GM18867 (cell line): ENCODE data around the gene PIEZO2.
"Not testable (repeated sequence)": the region's sequence is repeated elsewhere in the genome, so short reads cannot be mapped to it uniquely, and the experiment has no call there.

Source experiments
- ATAC-seq: cut with Tn5 transposase; IDR thresholded peaks from one replicate; pipeline ENCODE4 v1.9.1; 2021; ENCODE audit warnings: mild to moderate bottlenecking, moderate library complexity; ENCODE audit not compliant: unreplicated experiment

The PIEZO2 gene

DNA sequence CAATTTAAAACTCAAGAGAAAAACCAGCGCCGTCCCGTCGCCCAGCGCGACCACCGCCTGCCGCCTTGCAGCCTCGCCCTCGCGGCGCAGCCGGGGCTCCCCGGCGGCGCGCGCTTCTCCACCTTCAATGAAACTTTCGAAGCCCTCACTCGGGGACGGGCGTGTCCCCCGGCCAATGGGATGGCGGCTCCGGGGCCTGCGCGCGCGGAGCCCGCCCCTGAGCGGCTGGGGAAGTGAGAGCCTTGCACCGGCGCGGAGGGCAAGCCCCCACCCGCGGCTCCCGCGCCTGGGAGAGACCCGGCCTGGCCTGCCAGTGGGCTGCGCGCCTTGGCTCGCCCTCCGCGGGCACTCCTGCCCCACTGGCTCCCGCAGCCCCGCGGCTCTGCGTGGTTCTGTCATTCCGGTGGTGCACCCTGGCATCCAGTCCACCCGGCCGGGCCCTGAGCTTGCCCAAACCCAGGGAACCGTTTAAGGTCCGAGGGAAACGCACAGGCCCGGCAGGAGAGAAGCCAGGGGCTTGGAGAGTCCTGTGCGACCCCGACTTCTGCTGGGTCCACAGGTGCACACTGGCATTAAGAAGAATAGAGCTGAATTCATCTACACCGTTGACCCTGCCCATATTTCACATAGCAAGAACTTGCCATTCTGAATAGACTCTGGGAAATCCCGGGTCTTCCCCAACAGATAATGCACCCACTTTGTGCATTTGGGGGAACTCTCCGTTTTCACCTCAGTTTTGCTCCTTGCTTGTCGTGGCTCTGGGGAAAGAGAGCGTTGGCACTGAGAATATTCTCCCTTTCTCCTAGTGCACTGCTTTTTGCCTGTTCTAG, at the start of gene PIEZO2:
TSS of gene PIEZO2 (minus strand) at position 129 of the 830 bp plus-strand sequence. CDS start 981 bp downstream, outside the sequence.
- ATAC-seq: no peak

DNA sequence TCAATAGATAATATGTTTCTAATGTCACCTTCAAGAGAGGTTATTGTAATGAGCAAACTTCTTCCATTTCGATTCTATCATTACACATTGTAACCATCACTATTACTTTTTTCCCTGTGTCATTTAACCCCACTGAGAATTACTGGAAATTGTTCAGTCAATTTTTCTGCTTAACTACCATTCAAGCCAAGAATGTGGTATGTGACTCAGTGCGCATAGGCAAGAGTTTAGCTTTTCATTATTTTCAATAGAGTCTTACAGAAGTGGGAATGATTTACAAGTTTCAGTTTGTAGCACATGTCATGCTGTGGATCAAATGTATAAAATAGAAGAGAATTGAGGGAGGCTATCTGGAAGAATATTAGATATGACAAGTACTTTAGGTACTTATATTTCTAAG, 34.3 kb upstream of the PIEZO2 start:
- ATAC-seq: no peak

DNA sequence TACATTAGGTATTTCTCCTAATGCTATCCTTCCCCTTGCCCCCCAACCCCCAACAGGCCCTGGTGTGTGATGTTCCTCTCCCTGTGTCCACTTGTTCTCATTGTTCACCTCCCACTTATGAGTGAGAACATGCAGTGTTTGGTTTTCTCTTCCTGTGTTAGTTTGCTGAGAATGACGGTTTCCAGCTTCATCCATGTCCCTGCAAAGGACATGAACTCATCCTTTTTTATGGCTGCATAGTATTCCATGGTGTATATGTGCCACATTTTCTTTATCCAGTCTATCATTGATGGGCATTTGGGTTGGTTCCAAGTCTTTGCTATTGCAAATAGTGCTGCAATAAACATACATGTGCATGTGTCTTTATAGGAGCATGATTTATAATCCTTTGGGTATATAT, 32.3 kb upstream of the PIEZO2 start:
- ATAC-seq: not testable (repeated sequence)

DNA sequence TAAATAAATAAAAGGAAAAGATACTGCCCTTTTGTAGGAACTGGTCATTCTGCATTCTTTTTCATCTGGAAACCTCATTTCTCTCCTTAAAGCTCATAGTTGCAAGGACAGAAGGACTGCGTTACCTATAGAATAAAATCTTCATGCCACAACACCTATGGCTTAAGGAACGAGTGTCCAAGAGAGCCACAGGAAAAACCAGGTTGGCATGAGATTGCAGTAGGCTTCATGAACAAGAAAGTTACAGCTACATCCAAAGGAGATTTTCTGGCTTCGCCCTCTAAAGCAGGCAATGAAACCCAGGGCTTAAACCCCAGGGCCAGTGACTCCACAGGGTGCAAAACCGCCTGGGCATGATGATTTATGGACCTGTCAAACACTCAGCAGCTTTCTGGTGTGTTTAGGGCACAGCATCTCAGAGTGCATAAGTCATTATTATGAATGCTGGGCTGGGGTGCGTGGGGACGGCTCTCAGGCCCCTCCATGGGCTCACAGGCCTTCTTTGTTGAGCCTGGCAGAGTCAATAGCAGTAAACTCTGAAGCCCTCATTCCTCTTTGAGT, 30.7 kb upstream of the PIEZO2 start:
- ATAC-seq: no peak

DNA sequence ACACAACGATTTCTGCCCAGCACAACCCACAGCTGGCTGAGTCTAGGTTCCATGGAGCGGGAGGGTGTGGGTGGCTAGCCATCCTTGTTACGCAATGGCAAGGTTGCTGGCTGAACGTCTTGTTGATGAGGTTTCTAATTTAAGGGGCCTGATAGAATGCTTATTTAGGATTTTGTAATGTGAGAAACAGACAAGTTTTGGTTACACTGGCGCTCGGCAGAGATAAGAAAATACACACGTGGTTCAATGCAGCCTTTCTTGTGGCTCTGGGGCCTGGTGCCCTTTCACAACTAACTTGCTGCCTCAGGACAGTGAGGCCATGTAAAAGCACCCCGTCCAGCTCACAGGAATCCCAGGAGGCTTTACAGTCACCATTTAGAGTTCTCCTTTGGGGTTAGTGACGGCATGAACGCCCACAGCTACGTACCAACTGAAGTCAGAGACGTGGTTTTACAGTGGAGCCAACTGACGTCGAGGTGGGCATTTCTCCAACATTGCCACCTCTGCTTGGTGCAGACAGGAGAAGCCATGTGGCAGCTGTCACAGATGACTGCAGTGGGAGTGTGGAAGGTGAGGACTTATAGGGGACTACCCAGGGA, 29.7 kb upstream of the PIEZO2 start:
- ATAC-seq: no peak

DNA sequence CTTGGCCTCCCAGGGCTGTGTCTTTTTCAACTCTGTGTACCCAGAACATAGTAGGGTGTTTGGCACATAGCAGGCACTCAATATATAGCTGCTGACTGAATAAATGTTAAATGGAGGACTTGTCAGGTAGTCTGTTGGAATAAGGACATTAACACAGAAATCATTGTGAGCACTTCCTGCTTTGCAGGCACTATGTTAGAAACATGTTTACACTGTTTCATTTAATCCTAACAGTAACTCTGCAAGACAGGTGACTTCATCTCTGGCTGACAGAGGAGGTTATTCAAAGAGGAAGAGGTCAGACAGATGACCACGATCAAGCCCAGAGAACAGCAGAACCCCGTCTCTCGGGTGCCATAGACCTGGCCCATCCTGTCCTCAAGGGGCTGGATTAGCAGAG, 28.0 kb upstream of the PIEZO2 start:
- ATAC-seq: no peak

DNA sequence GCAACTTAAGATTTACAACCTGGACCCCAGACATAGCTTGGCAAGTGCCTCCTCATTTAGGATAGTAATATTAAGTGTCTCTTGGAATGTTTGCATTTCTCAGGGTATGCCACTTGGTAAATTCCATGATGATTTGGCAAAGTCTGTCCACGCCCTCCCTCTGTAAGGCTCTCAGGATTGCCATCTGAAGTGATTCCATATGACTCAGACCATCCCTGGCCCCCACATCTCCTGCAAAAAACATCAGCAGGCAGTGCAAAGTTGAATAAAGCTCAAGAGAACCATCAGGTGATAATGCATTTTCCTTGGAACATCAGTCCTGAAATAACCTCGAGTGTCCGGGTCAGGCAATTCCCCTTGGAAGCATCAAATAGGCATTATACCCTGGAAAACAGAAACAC, 27.1 kb upstream of the PIEZO2 start:
- ATAC-seq: no peak

DNA sequence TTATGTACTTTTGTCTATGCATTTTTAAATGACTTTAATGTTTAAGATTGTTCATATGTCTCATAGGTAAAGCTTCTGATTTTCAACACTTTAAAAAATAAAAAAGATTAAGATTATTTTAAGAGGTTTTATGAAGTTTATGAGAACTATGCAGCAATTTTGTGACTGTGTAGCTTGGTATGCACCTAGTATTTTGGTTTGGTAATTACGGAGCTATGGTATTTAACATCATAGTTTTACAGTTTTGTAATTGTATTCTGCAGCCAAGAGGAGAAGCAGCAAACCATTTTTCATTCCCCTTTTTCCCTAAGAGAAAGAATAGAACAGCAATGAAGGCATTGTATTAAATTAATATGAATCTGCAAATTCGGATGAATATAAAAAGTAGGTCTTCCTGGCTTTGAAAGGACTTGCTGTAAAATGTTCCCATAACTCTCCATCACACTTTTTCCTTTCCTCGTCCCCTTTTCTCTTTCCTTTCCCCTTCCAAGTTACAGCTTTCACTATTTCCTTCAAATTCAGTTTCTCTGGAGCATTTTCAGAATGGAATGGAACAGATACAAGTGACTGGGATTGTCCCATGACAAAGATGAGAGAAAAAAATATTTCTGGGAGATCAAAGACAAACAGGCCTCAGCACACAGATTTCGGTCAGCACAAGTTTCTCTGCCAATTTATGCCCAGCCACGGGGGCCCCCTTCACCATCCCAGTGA, 26.1 kb upstream of the PIEZO2 start:
- ATAC-seq: no peak

DNA sequence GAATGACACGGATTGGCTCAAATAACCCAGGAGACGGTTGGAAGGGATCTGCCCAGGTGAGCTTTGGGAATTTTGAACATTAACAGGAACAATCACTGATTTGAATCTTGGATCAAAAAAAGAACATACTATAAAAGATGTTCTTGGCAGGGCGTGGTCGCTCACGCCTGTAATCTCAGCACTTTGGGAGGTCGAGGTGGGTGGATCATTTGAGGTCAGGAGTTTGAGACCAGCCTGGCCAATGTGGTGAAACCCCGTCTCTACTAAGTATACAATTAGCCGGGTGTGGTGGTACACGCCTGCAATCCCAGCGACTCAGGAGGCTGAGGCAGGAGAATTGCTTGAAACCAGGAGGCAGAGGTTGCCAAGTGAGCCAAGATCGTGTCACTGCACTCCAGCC, 24.8 kb upstream of the PIEZO2 start:
- ATAC-seq: not testable (repeated sequence)

DNA sequence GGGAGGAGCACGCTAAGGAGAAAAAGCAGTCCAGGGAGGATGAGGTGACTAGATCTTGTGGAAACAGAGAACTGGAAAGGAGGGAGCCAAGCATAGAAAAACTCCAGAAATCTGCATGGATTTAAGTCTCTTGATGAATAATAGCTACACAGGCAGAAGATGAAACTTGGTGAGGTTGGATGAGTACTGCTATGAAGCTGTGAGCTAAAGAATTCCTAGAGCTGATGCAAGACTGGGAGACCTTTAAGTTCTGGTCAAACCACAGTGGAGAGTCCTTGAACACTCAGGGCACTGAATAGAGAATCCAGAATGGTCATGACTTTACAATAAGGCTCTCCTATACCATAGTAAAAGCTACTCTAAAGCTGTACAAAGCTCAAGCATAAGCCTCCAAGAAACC, 18.4 kb upstream of the PIEZO2 start:
- no peak for ATAC-seq

DNA sequence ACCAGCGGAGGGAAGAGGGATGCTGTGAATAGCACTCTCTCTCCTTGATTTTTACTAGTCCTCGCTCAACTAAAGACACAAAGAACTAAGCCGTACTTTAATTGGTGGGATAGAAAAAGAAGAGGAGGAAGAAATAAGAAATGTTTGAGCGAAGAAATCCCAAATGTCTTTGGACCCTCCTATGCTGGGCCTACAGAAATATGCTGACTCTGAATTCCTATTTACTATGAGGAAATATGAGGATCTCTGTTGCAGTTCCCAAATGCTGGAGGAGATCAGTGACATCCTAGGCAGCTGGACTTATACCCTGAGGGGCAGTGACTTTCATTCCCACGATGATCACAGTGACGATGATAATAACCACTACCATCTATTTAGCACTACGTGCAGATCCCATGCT, 16.6 kb upstream of the PIEZO2 start:
- ATAC-seq: no peak

DNA sequence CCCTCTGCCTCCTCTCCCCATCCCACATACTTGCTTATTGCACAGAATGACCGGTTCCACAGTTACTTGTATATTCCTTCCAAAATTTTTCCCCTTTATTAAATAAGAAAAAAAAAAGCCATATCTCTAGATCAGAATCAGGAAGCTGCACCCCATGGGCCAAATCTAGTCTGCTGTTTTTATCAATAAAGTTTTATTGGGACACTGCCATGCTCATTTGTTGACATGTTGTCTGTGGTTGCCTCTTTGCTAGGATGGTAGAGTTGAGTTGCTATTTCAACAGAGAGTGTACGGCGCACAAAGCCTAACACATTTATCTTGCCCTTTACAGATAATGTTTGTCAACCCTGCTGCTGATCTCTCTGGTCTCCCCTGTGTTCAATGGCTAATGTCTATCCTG, 15.8 kb upstream of the PIEZO2 start:
- ATAC-seq: no peak

DNA sequence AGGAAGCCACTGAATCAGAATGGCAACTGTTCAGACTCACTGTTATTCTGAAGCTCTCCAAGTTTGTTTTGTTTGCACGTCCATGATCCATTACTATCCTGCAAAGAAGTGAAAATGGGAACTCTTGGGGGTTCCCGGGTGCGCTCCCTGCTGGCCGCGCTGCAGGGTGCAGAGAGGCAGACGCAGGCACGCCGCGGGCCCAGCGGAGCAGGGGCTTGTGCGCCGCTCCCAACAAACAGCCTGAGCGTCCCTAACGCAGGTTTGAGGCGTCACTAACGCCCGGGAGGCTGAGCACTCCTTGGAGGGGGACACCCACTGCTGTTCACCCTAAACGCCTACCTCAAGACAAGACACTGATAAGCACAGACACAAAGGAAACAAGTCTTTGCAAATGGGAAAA, 14.3 kb upstream of the PIEZO2 start:
- no peak for ATAC-seq

DNA sequence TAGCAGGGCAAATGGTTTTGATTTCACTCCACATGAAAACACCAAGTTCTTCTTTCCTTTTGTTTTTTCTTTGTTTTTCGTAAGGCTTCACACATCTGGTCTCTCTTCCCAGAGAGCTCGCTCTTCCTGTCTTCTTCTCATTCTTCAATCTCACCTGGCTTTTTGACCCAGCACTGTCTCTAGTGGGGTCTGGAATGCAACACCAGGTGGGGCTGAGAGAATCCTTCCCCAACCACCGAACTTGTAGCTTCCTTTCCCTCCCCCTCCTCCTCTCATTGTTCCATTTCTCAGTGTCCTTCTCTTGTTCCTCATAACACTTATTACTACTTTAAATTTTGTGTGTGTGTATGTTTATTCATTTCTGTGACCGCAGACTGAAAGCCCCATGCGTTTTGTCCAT, 13.5 kb upstream of the PIEZO2 start:
- no peak for ATAC-seq

DNA sequence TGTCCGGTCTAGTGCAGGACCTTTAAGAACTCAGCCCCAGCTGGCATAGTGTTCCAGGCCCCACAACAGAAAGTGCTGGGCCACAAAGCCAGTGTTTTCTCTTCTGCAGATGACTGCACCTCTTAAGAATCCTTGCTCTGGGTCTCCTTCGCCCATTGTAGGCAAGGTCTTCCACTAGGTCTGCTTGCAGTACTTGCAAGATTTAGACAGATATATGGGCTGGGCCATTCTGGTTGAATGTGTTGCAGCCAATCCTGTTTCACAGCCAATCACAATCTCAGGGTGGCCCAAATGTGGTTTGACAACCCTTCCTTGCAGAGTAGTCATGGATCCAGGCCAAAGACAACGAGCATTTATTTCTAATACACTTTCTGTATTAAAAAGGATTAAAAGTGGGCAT, 13.1 kb upstream of the PIEZO2 start:
- no peak for ATAC-seq

DNA sequence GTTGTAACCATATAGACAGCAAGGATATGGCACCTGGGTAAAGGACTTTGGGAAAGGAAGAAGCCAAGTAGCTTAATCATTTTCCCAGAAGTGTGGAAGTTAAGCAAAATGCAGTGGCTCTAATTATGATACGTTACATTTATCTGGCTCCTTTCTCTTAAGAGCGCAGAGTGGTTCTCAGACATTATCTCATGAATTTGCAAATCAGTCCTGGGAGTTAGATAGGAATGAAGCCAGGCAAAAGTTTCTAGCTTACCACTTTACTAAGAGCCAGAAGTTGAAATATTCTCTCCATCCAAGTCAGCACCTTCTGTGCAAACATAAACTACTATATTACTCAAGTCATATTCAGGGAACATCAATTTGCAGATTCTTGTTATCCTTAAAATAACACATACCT, 10.9 kb upstream of the PIEZO2 start:
- no peak for ATAC-seq

DNA sequence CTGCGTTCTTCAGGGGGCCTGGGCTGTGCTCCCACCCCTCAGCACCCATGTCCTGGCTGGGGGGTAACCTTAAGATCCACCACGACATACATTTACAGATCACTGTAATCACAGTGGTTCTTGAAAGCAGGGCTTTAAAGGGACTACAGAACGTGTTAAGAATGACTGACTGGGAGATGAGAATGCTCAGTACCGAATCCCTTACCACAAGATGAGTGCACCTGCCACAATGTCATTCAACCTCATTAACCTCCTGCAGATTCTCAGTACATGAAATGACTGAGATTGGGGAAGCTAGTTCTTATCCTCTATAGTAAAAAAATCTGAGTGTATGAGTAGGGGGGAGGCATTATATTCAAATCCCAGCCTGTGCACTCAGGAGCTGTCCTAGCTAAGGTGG, 10.5 kb upstream of the PIEZO2 start:
- ATAC-seq: no peak

DNA sequence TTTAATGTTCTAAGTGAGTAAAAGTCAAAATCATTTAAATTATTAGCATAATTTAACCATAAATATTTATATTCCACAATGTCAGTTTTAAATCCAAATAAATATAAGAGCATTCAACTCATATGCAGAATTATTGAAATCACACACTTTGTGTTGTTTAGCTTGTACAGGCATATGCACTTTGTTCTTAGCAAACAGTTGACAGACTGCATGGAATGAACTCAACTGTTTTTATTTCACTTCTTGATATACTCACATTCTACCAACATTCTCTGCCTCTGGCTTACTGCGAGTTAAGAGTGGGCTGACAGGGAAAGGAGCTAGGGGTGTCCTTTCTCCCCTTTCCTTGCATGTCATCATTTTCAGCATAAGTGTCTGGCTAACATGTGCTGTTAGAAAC, 7.6 kb upstream of the PIEZO2 start:
- no peak for ATAC-seq

DNA sequence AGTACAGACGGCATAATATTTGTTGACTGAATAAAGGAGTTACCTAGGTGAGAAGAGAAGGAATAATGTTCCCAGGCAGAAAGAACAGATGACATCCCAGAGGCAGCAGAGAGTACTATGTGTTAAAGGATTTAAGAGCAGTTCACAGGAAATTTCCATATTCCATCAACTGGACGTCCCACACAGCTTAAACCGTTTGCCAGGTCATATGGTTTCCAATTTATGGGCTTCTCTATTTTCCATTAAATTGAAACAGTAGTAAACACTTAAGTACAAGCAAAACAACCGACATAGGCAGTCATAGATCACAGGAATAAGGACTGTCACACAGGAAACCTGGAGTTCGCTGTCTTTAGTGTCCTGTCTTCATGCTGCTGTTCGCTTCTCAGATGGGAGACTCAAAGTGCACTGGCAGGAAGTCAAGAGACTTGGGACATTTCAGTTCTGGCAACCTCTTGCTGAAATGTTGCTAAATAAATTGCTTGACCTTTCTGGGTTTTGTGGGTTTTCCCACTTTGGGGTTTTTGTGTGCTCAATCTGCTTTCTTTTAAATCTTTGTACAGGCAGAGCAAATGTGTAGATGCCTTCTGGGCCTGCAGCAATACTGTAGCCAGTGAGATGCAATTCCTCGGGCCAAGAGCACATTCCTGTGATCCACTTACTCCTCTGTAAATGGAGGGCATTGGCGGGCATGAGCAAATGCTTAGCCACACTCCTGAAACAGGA, 5.8 kb upstream of the PIEZO2 start:
- ATAC-seq: no peak

DNA sequence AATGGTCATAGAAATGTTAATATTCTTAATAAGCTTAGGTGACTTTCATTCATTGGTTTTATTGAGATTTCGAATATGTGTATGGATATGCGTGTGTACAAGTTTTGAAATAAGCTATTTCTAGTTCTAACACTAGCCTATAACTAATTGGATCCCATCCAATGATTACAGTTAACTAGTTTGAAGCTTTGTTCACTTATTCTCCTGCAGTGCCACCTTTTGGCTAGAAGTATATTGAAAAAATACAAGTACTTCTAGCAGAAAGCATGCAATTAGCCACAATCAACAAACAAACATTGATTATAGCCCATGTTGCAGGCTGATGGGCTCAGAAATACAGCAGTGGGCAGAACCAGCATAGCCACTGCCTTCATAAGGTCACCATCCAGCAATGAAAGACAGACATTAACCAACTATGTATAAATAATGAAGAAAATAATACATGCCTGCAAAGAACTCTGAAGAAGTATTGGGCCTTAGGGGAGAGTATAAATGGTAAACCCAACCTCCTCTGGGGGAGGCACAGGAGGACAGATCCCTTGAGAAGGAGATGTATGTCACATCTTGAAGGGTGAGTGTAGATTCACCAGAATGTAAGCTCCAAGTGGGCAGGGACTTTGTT, 5.1 kb upstream of the PIEZO2 start:
- ATAC-seq: no peak

DNA sequence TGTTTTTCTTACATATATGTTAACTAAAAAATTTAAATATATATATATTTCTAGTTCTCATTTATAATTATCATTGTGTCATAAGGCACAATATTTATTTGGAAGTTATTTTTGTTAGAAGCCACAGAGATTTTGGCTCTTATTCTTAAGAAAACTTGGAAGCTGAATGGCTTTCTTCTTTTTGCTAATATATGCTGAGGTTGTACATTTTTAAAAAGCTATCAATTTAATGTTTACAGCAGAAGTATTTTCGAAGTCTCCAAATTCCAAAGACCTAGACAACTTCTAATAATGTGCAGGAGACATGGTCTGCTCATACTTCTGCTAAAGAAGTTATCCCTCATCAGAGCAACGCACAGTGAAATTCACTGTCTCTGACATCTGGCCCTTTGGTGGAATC, 3.7 kb upstream of the PIEZO2 start:
- no peak for ATAC-seq
